ENCODE data around the gene GOLGA5.
"Not testable (repeated sequence)": the region's sequence is repeated elsewhere in the genome, so short reads cannot be mapped to it uniquely, and the experiment has no call there.

GOLGA5 gene
- long read RNA-seq, transcript GOLGA5-201 (13 exons, 2,969 nt) = major isoform, 202 of 252 reads
- long read RNA-seq, partial matches to known transcripts = 24 of 252 reads
- long read RNA-seq, other reads (novel, unspliced or antisense) = 26 of 252 reads

GRCh38 chr14:92793709-92794546 is at the start of gene GOLGA5:
TSS of gene GOLGA5 (plus strand) at chr14:92794305. CDS start at chr14:92797438, 3,133 bp downstream.
- peak within 1 kb of the TSS; percentile 84 for H3K27ac ChIP-seq (replicated peaks)
- peak within 1 kb of the TSS; percentile 81 for H3K4me3 ChIP-seq (replicated peaks; ENCODE audit: insufficient read depth, low read length)
- TF ChIP-seq SPI1 (IDR thresholded peaks at IDR 0.05; ENCODE audit: borderline replicate concordance, low read depth) (peak; percentile 45; the same call in 1 of the 2 replicates), POLR2AphosphoS5 (IDR thresholded peaks at IDR 0.05; ENCODE audit: low read depth) (peak; percentile 87), CTCF (IDR thresholded peaks at IDR 0.05; ENCODE audit: insufficient read depth, low read length) (no peak)
- H3K27me3 ChIP-seq (ENCODE audit: insufficient read depth, poor library complexity, severe bottlenecking) = no peaks in the 10 kb centered on the region
- DNase-seq (ENCODE audit: low read depth in 1 of 2, low spot score in 1 of 2) = peak; percentile 97 to 98

DNA sequence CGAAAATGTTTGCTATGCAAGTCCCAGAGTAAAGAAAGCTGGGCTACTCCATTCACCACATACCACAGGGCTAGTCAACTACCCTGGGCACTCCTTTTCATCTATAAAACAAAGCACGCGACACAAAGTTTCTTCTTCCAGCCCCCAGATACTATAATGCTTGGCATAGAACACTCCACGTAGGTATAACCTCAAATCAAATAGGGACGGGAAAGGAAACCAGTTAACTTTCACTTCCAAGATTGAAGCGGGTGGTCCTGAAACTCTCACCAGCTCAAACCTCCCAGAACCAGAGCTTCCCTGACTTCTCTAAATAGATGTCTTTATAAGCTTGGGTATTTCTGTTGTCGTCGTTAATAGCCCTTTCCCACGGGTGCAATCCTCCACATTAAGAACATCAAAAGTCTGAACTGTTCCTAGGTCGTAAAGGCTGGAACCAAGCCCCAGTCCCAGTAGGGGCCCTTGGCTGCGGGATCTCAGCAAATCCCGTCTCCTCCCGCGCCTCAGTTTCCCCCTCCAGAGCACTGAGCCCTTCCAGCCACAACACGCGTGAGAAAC is 46.3 kb upstream of the GOLGA5 start:
- no peak for DNase-seq (ENCODE audit: low read depth in 1 of 2, low spot score in 1 of 2)
- no peak overlapping the region for H3K4me3 ChIP-seq (replicated peaks; ENCODE audit: insufficient read depth, low read length)
- H3K27me3 ChIP-seq (ENCODE audit: insufficient read depth, poor library complexity, severe bottlenecking) = peaks cover 26% of the 10 kb centered on the region
- TF ChIP-seq GABPA (IDR thresholded peaks at IDR 0.05; ENCODE audit: low read depth) (no peak), CTCF (IDR thresholded peaks at IDR 0.05; ENCODE audit: insufficient read depth, low read length) (no peak), SPI1 (IDR thresholded peaks at IDR 0.05; ENCODE audit: borderline replicate concordance, low read depth) (no peak), POLR2AphosphoS5 (IDR thresholded peaks at IDR 0.05; ENCODE audit: low read depth) (no peak)
- TF ChIP-seq, protein P1, sequence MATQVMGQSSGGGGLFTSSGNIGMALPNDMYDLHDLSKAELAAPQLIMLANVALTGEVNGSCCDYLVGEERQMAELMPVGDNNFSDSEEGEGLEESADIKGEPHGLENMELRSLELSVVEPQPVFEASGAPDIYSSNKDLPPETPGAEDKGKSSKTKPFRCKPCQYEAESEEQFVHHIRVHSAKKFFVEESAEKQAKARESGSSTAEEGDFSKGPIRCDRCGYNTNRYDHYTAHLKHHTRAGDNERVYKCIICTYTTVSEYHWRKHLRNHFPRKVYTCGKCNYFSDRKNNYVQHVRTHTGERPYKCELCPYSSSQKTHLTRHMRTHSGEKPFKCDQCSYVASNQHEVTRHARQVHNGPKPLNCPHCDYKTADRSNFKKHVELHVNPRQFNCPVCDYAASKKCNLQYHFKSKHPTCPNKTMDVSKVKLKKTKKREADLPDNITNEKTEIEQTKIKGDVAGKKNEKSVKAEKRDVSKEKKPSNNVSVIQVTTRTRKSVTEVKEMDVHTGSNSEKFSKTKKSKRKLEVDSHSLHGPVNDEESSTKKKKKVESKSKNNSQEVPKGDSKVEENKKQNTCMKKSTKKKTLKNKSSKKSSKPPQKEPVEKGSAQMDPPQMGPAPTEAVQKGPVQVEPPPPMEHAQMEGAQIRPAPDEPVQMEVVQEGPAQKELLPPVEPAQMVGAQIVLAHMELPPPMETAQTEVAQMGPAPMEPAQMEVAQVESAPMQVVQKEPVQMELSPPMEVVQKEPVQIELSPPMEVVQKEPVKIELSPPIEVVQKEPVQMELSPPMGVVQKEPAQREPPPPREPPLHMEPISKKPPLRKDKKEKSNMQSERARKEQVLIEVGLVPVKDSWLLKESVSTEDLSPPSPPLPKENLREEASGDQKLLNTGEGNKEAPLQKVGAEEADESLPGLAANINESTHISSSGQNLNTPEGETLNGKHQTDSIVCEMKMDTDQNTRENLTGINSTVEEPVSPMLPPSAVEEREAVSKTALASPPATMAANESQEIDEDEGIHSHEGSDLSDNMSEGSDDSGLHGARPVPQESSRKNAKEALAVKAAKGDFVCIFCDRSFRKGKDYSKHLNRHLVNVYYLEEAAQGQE (IDR thresholded peaks at IDR 0.05; ENCODE audit: insufficient replicate concordance, low read depth) = no peak
- H3K27ac ChIP-seq (replicated peaks) = no peak overlapping the region

- no peak for DNase-seq (ENCODE audit: low read depth in 1 of 2, low spot score in 1 of 2)
- no peak within 1 kb of the TSS for H3K27ac ChIP-seq (replicated peaks)
- peaks cover 26% of the 10 kb centered on the region for H3K27me3 ChIP-seq (ENCODE audit: insufficient read depth, poor library complexity, severe bottlenecking)
- TF ChIP-seq SPI1 (IDR thresholded peaks at IDR 0.05; ENCODE audit: borderline replicate concordance, low read depth) = no peak
- TF ChIP-seq POLR2AphosphoS5 (IDR thresholded peaks at IDR 0.05; ENCODE audit: low read depth) = no peak
- no peak for TF ChIP-seq CTCF (IDR thresholded peaks at IDR 0.05; ENCODE audit: insufficient read depth, low read length)
- TF ChIP-seq GABPA (IDR thresholded peaks at IDR 0.05; ENCODE audit: low read depth) = no peak
- TF ChIP-seq, protein P1 (IDR thresholded peaks at IDR 0.05; ENCODE audit: insufficient replicate concordance, low read depth) = no peak
- H3K4me3 ChIP-seq (replicated peaks; ENCODE audit: insufficient read depth, low read length) = no peak within 1 kb of the TSS
These were observed 45.7 kb upstream of the GOLGA5 start, which contains the start of gene LGMN for GRCh38 chr14:92748259-92749016. TSS of gene LGMN (minus strand) at chr14:92748627. CDS start at chr14:92732786, 15,841 bp downstream.

DNA sequence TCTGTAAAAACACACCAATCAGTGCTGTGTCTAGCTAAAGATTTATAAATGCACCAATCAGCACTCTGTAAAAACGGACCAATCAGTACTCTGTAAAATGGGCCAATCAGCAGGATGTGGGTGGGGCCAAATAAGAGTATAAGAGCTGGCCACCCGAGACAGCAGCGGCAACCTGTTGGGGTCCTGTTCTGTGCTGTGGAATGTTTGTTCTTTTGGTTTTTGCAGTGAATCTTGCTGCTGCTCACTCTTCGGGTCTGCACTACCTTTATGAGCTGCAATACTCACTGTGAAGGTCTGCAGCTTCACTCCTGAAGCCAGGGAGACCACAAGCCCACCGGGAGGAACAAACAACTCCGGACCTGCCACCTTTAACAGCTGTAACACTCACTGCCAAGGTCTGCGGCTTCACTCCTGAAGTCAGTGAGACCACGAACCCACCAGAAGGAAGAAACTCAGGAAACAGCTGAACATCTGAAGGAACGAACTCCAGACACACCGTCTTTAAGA is 43.8 kb upstream of the GOLGA5 start:
- not testable (repeated sequence) for H3K27ac ChIP-seq (replicated peaks); H3K4me3 ChIP-seq (replicated peaks; ENCODE audit: insufficient read depth, low read length); DNase-seq (ENCODE audit: low read depth in 1 of 2, low spot score in 1 of 2)
- H3K27me3 ChIP-seq (ENCODE audit: insufficient read depth, poor library complexity, severe bottlenecking) = peaks cover 26% of the 10 kb centered on the region

All from HL-60 (cell line).